AG08395 (cell line): Measurements from ENCODE around the gene TASP1.

ENCODE experiments used
- DNase-seq: peaks from one replicate; pipeline ENCODE4 v3.0.0; 2012; ENCODE audit warnings: mixed read lengths, low spot score

Gene TASP1

GRCh38 chr20:13436530-13436929 is 202.2 kb downstream of the TASP1 start:
- no peak for DNase-seq

DNA sequence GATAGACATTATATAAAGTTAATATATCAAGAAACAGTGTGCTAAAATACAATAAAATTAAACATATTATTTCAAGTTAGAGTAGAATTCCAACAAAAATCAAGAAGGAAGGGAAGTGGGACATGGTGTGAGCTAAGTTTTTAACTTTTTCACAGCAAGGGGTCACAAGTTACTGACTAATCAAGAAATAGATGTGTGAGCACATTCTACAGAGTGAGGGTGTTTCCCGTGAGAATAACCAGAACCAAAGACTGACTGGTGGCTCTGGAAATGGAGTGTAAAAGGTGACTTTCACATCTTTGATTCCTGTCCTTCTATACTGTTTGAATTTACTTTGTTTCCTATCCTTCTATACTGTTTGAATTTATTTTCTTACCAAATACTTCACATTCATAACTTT is 206.6 kb downstream of the TASP1 start:
- DNase-seq = no peak

GRCh38 chr20:13430346-13431002 is 208.3 kb downstream of the TASP1 start:
- no peak for DNase-seq

GRCh38 chr20:13428684-13429083 is 210.0 kb downstream of the TASP1 start:
- no peak for DNase-seq

- peak; percentile 10 for DNase-seq
These were observed 211.9 kb downstream of the TASP1 start for GRCh38 chr20:13426870-13427269.

GRCh38 chr20:13425381-13426135 is 213.2 kb downstream of the TASP1 start:
- no peak for DNase-seq

DNA sequence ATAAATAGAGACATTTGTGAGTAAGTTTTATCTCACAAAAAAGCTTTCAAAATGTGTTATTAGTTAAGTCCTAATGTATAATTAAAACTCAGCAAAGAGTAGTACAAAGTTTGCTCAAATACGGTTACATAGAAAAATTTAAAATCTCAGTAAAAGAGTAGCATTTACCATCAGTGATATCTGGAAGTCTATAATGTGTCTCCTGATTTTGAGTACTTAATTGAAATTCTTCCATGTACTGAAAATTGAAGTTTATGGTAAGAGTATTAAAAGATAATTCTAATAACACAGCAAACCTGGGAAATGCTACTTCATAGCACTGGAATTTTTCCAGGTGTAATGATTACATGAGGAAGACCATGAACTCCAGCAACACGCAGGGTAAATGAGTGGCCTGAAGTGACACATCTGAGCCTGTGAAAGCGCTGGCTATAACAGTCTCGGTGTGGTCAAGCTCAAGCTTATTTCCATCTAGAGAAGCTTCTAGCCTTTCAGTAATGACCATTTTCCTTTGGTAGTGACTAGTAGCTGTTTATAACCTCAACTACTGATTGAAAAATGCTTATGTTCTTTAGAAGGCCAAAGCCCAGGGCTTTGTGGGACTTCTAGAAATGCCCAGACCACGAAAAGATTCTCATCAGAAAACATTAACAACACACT is 214.4 kb downstream of the TASP1 start:
- DNase-seq = no peak

DNA sequence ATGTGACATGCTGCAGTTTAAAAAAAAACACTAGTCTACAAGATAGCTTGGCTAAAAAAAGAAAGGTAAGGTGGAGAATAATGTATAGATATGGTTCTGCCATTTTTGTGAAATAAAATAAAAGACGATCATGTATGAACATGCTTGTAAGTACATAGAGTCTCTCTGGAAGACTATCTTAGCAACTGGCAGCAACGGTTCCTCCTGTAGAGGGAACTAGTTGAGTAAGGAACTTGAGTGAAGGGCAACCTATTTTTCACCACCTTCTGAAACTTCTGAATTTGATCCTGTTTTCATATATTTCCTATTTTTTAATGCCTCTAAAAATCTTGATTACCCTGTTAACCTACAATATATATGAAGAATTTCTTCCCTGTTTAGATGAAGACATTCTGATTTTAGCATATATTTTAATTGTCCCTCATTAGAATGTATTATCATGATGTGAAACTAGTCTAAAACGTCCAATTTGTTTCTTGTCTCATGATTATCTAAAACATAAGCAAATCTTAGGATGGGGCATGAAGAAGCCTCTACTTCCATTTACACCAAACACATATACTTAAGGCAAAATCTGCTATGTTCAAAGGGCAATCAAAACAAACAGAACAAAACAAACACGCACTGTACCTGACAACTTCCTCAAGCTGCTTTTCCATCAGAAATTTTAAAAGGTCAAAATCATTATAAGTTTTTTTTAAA is 215.1 kb downstream of the TASP1 start:
- DNase-seq = no peak

GRCh38 chr20:13422637-13423036 is 216.1 kb downstream of the TASP1 start:
- DNase-seq = no peak

DNA sequence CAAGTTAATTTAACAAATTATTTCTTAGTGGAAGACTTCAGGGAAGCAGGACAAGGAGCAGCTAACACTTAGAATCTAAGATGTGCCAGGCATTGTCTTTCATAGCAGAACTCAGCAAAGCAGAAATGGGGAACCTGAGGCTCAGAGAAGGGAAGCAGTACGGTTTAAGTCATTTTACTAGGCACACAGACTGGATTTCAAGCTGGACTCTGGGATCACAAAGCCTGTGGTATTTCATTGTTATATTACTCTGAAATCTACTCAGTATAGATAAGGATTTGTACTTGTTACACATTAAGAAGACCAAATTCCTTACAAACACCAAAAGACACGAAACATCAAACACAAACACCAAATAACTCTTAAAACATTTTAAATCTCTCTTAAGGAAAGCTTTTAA is 218.1 kb downstream of the TASP1 start:
- no peak for DNase-seq

DNA sequence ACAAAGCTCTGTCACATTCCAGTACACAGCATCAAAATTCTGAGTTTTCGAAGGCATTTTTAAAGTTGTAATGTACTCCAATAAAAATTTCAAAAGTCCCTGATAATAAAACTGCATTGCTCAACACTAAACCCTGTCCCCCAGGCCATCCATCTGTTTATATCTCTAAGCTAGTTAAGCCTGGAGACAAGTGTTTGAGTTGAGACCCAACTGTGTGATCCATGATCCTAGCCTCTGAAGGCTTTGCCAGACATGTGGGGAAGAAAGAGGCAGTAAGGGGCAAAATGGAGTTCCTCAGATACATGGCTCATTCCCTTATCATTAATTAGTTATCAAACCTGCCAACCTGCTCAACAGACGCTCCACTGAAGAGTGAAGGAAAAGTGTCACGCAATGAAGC is 219.3 kb downstream of the TASP1 start:
- no peak for DNase-seq

DNA sequence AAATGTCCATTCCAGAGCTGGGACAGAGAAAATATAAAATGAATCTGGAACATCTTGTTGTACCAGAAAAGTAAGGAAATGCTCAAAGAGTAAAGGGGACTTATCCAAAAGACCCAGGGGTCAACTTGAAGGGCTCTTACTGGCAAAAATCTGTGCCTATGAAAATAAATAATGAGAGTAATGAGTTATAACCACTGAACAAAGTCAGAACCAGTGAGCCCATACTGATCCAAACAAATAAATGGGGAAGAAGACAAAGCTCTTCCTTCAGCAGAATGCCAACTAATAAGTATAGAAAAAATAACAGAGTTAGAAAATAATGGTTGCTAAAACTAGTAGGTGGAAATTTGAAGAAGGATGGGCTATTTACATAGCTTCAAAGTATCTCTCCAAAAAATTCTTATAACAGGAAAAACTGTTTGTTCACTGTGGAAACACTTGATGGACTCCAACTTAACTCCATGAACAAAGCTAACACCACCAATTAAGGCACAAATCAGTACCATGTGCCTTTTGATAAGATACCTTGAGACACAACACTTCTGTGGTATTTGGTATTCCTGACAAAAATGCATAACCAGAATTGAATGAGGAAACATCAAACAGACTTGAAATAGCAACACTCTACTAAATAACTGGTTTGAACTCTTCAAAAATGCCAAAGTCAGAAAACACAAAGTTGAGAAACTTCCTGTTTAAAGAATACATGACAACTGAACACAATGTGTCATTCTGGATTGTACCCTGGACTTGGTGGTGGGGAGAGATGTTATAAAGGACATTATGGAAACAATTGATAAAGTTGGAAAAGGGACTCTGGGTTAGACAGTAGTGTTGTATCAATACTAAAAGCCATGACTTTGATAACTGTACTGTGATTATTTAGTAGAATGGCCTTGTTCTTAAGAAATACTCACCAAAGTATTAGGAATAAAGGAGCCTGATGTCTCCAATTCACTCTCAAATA is 220.2 kb downstream of the TASP1 start:
- DNase-seq = no peak

DNA sequence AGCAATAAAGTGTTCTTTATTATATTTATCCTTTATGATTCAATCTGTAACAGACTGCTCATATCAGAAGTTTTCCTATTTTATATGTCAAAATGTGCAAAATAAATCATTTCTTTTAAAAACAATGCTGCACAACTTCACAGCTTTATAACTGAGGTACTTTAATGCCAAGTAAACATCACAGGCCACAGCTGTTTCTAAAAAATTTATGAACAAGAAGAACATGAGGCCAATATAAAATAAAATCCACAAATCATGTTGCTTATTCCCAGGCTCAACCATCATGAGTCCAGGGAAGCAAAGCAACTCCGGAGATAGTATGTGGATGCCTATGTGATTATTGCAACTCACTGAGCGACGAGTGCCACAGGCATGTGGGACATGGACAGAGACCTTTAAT is 222.2 kb downstream of the TASP1 start:
- no peak for DNase-seq

DNA sequence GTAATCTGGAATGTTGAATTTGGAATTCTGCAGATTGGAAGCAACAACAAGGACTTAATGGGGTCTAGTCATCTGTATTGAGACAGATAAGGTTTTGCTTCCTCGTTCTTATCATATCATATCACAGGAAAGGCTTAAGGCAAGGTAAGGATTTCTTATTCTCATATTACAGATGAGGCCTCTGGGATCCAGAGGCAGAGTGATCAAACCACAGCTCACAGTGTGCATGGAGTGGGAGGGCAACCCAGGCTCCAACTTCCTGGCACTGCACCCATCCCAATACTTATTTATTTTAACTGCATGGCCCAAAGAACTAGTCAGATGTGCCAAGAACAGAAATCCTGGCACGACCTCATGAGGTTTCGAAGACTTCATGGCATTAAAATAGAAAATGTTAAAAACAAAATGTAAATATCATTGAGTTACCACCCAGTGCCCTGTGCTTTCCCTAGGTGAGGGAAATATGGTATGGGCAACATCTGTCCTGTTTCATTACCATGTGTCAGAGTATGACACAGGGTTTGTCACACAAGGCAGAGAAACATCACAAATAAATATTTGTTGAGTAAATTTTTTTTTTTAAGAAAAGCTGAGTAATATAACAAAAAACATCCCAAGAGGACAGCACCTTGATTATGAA is 225.8 kb downstream of the TASP1 start:
- no peak for DNase-seq

GRCh38 chr20:13404293-13404692 is 234.4 kb downstream of the TASP1 start:
- no peak for DNase-seq

- DNase-seq = no peak
These were observed 235.3 kb downstream of the TASP1 start for GRCh38 chr20:13403453-13403852.

GRCh38 chr20:13402986-13403385 is 235.7 kb downstream of the TASP1 start:
- DNase-seq = no peak

- DNase-seq = no peak
These were observed 236.5 kb downstream of the TASP1 start for GRCh38 chr20:13402171-13402760.

- no peak for DNase-seq
These were observed 237.1 kb downstream of the TASP1 start for GRCh38 chr20:13401596-13401995.

DNA sequence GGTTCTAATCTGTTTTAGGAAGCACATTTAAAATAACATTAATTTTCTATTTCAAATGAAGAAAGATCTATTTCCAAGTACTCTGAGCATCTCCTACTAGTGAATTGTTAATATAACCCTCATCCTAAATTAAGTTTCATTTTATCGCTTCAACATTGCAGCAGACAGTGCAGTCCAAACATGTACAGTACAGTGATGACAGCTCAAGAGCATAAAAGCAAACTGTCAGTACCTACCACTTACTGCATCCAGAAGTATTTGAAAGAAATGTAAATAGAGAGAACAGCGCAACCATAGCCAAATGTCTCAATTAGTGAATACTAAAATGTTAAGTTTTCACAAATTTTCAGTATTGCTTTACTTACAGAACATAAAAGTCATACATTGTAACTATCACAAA is 238.3 kb downstream of the TASP1 start:
- DNase-seq = no peak

GRCh38 chr20:13397300-13397724 is 241.4 kb downstream of the TASP1 start:
- DNase-seq = peak; percentile 45
